Neural cell (in vitro differentiated cells): ENCODE measurements around the gene ING5.

Experiments
- CTCF ChIP-seq: fragments of 450-650 bp; IDR thresholded peaks from 2 replicates; pipeline ENCODE4 v1.5.1; 2014; ENCODE audit warnings: antibody characterized with exemption, mild to moderate bottlenecking, moderate library complexity; ENCODE audit not compliant: poor library complexity, severe bottlenecking
- REST ChIP-seq: IDR thresholded peaks from 2 replicates; pipeline ENCODE4 v1.6.1; 2012; ENCODE audit warnings: borderline replicate concordance
- TAF1 ChIP-seq: IDR thresholded peaks from 2 replicates; pipeline ENCODE4 v1.6.1; 2012; ENCODE audit warnings: low read depth

GRCh38 chr2:241770185-241770935, 68.5 kb downstream of the ING5 start:
- no peak for TF ChIP-seq CTCF
- TF ChIP-seq REST: no peak
- no peak for TF ChIP-seq TAF1
